WTC11 (cell line): Measurements from ENCODE around the gene DSG3. TPM values are rescaled to one million over a fixed set of nuclear protein-coding genes. Genes with fewer than 3 reads are reported as not detected.

Experiments used
- ATAC-seq: fragments of 200-7000 bp; cut with Tn5 transposase; 2 replicates; pipeline ENCODE4 v1.10.0; 2021; ENCODE audit warnings: mild to moderate bottlenecking, moderate library complexity
- CTCF ChIA-PET: fragments of 300-600 bp; sonication (Branson Sonifier 250); formaldehyde crosslinking; loops from one replicate; lab custom pipeline; 2021; ENCODE audit warnings: antibody characterized with exemption; lab: Charles Lee
- POLR2A ChIA-PET: fragments of 350-600 bp; sonication (Branson Sonifier 250); formaldehyde crosslinking; loops from one replicate; lab custom pipeline; 2021; ENCODE audit warnings: antibody characterized with exemption; lab: Charles Lee
- DNase-seq: peaks from one replicate; pipeline ENCODE4 v3.0.0; 2021; ENCODE audit warnings: low spot score
- H3K27ac Mint-ChIP-seq: 2 replicates; pipeline ENCODE4 v1.8.0; 2021; ENCODE audit warnings: mixed read lengths
- H3K27me3 Mint-ChIP-seq: 2 replicates; pipeline ENCODE4 v1.8.0; 2021; ENCODE audit warnings: low read depth, mild to moderate bottlenecking, moderate library complexity, mixed read lengths
- H3K36me3 Mint-ChIP-seq: 2 replicates; pipeline ENCODE4 v1.8.0; 2021; ENCODE audit warnings: mixed read lengths
- H3K4me1 Mint-ChIP-seq: 2 replicates; pipeline ENCODE4 v1.8.0; 2022; ENCODE audit warnings: mixed read lengths
- H3K4me3 Mint-ChIP-seq: 2 replicates; pipeline ENCODE4 v1.8.0; 2021; ENCODE audit warnings: mild to moderate bottlenecking, moderate library complexity, mixed read lengths
- H3K9me3 Mint-ChIP-seq: 2 replicates; pipeline ENCODE4 v1.8.0; 2021; ENCODE audit warnings: mixed read lengths
- ARID4B ChIP-seq: sonication (generic); formaldehyde crosslinking; IDR thresholded peaks from 2 replicates; pipeline ENCODE4 v1.8.0; 2023; ENCODE audit warnings: missing genetic modification reagents, mild to moderate bottlenecking, borderline replicate concordance
- ATF1 ChIP-seq: sonication (generic); formaldehyde crosslinking; IDR thresholded peaks from 2 replicates; pipeline ENCODE4 v1.8.1; 2023; ENCODE audit warnings: mild to moderate bottlenecking, moderate library complexity, missing genetic modification reagents
- CTCF ChIP-seq: fragments of 200-600 bp; IDR thresholded peaks from 2 replicates; pipeline ENCODE4 v1.8.0; 2022; ENCODE audit warnings: antibody characterized with exemption
- E2F4 ChIP-seq: sonication (generic); formaldehyde crosslinking; IDR thresholded peaks from 2 replicates; pipeline ENCODE4 v1.8.1; 2022; ENCODE audit warnings: low read depth, mild to moderate bottlenecking, moderate library complexity, missing genetic modification reagents, borderline replicate concordance
- EMX1 ChIP-seq: fragments of 250-450 bp; sonication (Bioruptor Pico); IDR thresholded peaks from 2 replicates; pipeline ENCODE4 v1.8.0; 2021; ENCODE audit warnings: mild to moderate bottlenecking
- FOXJ3 ChIP-seq: sonication (generic); formaldehyde crosslinking; IDR thresholded peaks from 2 replicates; pipeline ENCODE4 v1.9.0; 2021; ENCODE audit warnings: missing genetic modification reagents, mild to moderate bottlenecking, borderline replicate concordance
- FOXP1 ChIP-seq: sonication (generic); formaldehyde crosslinking; IDR thresholded peaks from 2 replicates; pipeline ENCODE4 v1.8.0; 2022; ENCODE audit warnings: missing genetic modification reagents, mild to moderate bottlenecking, moderate library complexity, borderline replicate concordance
- GTF2I ChIP-seq: fragments of 250-450 bp; sonication (Bioruptor Pico); conservative IDR thresholded peaks from 2 replicates; pipeline ENCODE4 v1.4.0; 2021; ENCODE audit warnings: mild to moderate bottlenecking
- PRRX2 ChIP-seq: fragments of 250-450 bp; sonication (Bioruptor Pico); IDR thresholded peaks from 2 replicates; pipeline ENCODE4 v1.8.0; 2021; ENCODE audit warnings: mild to moderate bottlenecking
- TEAD1 ChIP-seq: sonication (generic); formaldehyde crosslinking; IDR thresholded peaks from 2 replicates; pipeline ENCODE4 v1.8.0; 2022; ENCODE audit warnings: mild to moderate bottlenecking, missing genetic modification reagents
- ZBTB43 ChIP-seq: sonication (generic); formaldehyde crosslinking; IDR thresholded peaks from 2 replicates; pipeline ENCODE4 v1.8.1; 2023; ENCODE audit warnings: mild to moderate bottlenecking, missing genetic modification reagents
- ZNF396 ChIP-seq: fragments of 250-450 bp; sonication (Bioruptor Pico); IDR thresholded peaks from 2 replicates; pipeline ENCODE4 v1.8.0; 2021; ENCODE audit warnings: mild to moderate bottlenecking, moderate library complexity, borderline replicate concordance
- ZNF423 ChIP-seq: fragments of 250-450 bp; sonication (Bioruptor Pico); IDR thresholded peaks from 2 replicates; pipeline ENCODE4 v2.1.2; 2022; ENCODE audit warnings: mild to moderate bottlenecking, moderate library complexity
- ZNF512 ChIP-seq: sonication (generic); formaldehyde crosslinking; IDR thresholded peaks from 2 replicates; pipeline ENCODE4 v1.8.1; 2022; ENCODE audit warnings: missing genetic modification reagents, borderline replicate concordance
- ZNF532 ChIP-seq: fragments of 250-450 bp; sonication (Bioruptor Pico); IDR thresholded peaks from 2 replicates; pipeline ENCODE4 v1.9.0; 2021; ENCODE audit warnings: mild to moderate bottlenecking, borderline replicate concordance
- ZNF671 ChIP-seq: fragments of 250-450 bp; sonication (Bioruptor Pico); IDR thresholded peaks from 2 replicates; pipeline ENCODE4 v1.8.0; 2021; ENCODE audit warnings: mild to moderate bottlenecking
- total RNA-seq: library from RNA; stranded (reverse); gene quantifications from 3 replicates; pipeline ENCODE4 v1.2.3, GENCODE V29; 2021

The DSG3 gene
- total RNA-seq, 1 experiment from 2014 or later: 0.04 TPM

GRCh38 chr18:31503011-31503410 is 55.5 kb downstream of the DSG3 start (continued):
- TF ChIP-seq ARID4B (CRISPR knock-in tag) (no peak), ZBTB43 (no peak), PRRX2 (CRISPR knock-in tag) (no peak), ZNF532 (CRISPR knock-in tag) (no peak), ZNF396 (CRISPR knock-in tag) (no peak)

GRCh38 chr18:31504455-31505147 is 57.1 kb downstream of the DSG3 start:
- TF ChIP-seq ZNF423 (CRISPR knock-in tag): no peak
- TF ChIP-seq TEAD1 (CRISPR knock-in tag): no peak
- TF ChIP-seq ZNF671 (CRISPR knock-in tag): no peak
- TF ChIP-seq FOXJ3 (CRISPR knock-in tag): no peak
- TF ChIP-seq PRRX2 (CRISPR knock-in tag): no peak
- TF ChIP-seq E2F4 (CRISPR knock-in tag): no peak
- DNase-seq (no peak), ATAC-seq (no peak)
- ChIA-PET CTCF (interaction anchor here (2.3 kb wide), 1 partner anchor 80 kb away, joined by 11 read pairs; no protein-coding TSS in a partner anchor), POLR2A (no interaction called here)
- H3K4me1 Mint-ChIP-seq: peaks cover 19% of the 10 kb centered on the region
- H3K4me3 Mint-ChIP-seq: no peak overlapping the region
- peaks cover 16% of the 10 kb centered on the region for H3K36me3 Mint-ChIP-seq
- no peak overlapping the region for H3K27ac Mint-ChIP-seq
- no peaks in the 10 kb centered on the region for H3K27me3 Mint-ChIP-seq
- peaks cover 10% of the 10 kb centered on the region for H3K9me3 Mint-ChIP-seq

- DNase-seq (no peak), ATAC-seq (no peak)
- CTCF ChIA-PET: interaction anchor here (2.3 kb wide), 1 partner anchor 81 kb away, joined by 11 read pairs; no protein-coding TSS in a partner anchor
- Mint-ChIP-seq H3K9me3 (peaks cover 10% of the 10 kb centered on the region), H3K4me1 (peaks cover 14% of the 10 kb centered on the region), H3K4me3 (no peak overlapping the region), H3K27ac (no peak overlapping the region), H3K36me3 (peaks cover 16% of the 10 kb centered on the region), H3K27me3 (no peaks in the 10 kb centered on the region)
- POLR2A ChIA-PET: no interaction called here
- TF ChIP-seq CTCF: no peak
- no peak for TF ChIP-seq EMX1 (CRISPR knock-in tag)
- no peak for TF ChIP-seq ZNF512 (CRISPR knock-in tag)
- TF ChIP-seq GTF2I (CRISPR knock-in tag): no peak
- no peak for TF ChIP-seq FOXP1 (CRISPR knock-in tag)
- no peak for TF ChIP-seq ATF1
- no peak for TF ChIP-seq E2F4 (CRISPR knock-in tag)
Observed at GRCh38 chr18:31505156-31505555, 57.6 kb downstream of the DSG3 start.
